ENCODE data around the gene APOO. TPM values are rescaled to one million over a fixed set of nuclear protein-coding genes. Genes with fewer than 3 reads are reported as not detected.
A peak's percentile ranks its signal among the peaks of the same experiment; 100 is the strongest.

Gene APOO
- total RNA-seq, 1 donor from 2014 or later = 35.4 TPM

DNA sequence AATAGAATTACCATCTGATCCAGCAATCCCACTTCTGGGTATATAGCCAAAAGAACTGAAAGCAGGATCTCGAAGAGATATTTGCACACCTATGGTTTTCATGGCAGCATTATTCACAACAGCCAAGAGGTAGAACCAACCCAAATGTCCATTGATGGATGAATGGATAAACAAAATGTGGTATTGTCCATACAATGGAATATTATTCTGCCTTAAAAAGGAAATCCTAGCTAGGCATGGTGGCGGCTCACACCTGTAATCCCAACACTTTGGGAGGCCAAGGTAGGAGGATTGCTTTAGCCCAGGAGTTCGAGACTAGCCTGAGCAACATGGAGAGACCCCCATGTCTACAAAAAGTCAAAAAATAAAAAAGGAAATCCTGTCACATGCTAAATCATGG lies 97.5 kb downstream of the APOO start:
- H3K27ac Mint-ChIP-seq (ENCODE audit: unreplicated experiment) = no peak overlapping the region
- DNase-seq (ENCODE audit: extremely low spot score, unreplicated experiment) = no peak
- H3K27me3 Mint-ChIP-seq (ENCODE audit: unreplicated experiment) = no peaks in the 10 kb centered on the region
- no peak overlapping the region for H3K4me3 Mint-ChIP-seq (ENCODE audit: unreplicated experiment)
- H3K36me3 Mint-ChIP-seq (ENCODE audit: unreplicated experiment) = no peaks in the 10 kb centered on the region
- peaks cover 15% of the 10 kb centered on the region for H3K4me1 Mint-ChIP-seq (ENCODE audit: unreplicated experiment)
- H3K9me3 Mint-ChIP-seq (ENCODE audit: unreplicated experiment) = no peaks in the 10 kb centered on the region
- TF ChIP-seq, protein P1, sequence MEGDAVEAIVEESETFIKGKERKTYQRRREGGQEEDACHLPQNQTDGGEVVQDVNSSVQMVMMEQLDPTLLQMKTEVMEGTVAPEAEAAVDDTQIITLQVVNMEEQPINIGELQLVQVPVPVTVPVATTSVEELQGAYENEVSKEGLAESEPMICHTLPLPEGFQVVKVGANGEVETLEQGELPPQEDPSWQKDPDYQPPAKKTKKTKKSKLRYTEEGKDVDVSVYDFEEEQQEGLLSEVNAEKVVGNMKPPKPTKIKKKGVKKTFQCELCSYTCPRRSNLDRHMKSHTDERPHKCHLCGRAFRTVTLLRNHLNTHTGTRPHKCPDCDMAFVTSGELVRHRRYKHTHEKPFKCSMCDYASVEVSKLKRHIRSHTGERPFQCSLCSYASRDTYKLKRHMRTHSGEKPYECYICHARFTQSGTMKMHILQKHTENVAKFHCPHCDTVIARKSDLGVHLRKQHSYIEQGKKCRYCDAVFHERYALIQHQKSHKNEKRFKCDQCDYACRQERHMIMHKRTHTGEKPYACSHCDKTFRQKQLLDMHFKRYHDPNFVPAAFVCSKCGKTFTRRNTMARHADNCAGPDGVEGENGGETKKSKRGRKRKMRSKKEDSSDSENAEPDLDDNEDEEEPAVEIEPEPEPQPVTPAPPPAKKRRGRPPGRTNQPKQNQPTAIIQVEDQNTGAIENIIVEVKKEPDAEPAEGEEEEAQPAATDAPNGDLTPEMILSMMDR (IDR thresholded peaks at IDR 0.05) = no peak

DNA sequence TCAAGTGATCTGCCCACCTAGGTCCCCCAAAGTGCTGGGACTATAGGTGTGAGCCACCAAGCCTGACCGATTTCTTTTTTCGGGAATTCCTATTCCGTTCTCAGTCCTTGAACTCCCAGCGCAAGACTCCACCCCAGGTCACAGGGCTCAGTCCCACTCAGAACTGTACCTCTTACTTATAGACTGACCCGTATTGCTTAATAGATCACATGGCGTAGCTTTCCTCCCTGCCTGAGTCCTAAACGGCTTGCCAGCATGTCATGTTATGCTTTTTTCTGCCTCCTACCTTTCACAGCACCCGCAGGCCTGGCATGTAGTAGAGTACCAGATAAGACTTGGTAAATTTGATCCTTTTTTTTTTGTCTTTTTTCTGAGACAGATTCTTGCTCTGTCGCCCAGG lies 102.3 kb downstream of the APOO start:
- H3K4me3 Mint-ChIP-seq (ENCODE audit: unreplicated experiment) = no peak overlapping the region

DNA sequence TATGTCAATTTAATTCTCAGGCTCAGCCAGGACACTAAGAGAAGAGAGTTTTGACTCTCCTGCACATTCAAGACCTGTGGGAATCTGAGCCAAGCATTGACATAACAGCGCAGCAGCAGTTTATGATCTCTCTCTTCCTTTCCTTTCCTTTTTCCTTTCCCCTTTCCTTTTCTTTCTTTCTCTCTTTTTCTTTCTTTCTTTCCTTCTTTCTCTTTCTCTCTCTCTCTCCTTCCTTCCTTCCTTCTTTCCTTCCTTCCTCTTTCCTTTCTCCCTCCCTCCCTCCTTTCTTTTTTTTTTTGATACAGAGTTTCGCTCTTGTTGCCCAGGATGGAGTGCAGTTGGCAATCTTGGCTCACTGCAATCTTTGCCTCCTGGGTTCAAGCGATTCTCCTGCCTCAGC lies 103.2 kb downstream of the APOO start:
- Mint-ChIP-seq H3K36me3 (ENCODE audit: unreplicated experiment) (no peaks in the 10 kb centered on the region), H3K9me3 (ENCODE audit: unreplicated experiment) (no peaks in the 10 kb centered on the region), H3K27ac (ENCODE audit: unreplicated experiment) (peak overlapping the region; percentile 77), H3K27me3 (ENCODE audit: unreplicated experiment) (no peaks in the 10 kb centered on the region), H3K4me3 (ENCODE audit: unreplicated experiment) (no peak overlapping the region), H3K4me1 (ENCODE audit: unreplicated experiment) (peaks cover 37% of the 10 kb centered on the region)
- no peak for DNase-seq (ENCODE audit: extremely low spot score, unreplicated experiment)
- TF ChIP-seq, protein P1 (IDR thresholded peaks at IDR 0.05) = no peak

More for the DNA sequence above, 102.3 kb downstream of the APOO start:
- peak overlapping the region; percentile 41 for H3K27ac Mint-ChIP-seq (ENCODE audit: unreplicated experiment)
- no peak for DNase-seq (ENCODE audit: extremely low spot score, unreplicated experiment)
- peaks cover 36% of the 10 kb centered on the region for H3K4me1 Mint-ChIP-seq (ENCODE audit: unreplicated experiment)
- H3K27me3 Mint-ChIP-seq (ENCODE audit: unreplicated experiment) = no peaks in the 10 kb centered on the region
- no peaks in the 10 kb centered on the region for H3K9me3 Mint-ChIP-seq (ENCODE audit: unreplicated experiment)
- no peaks in the 10 kb centered on the region for H3K36me3 Mint-ChIP-seq (ENCODE audit: unreplicated experiment)
- TF ChIP-seq, protein P1 (IDR thresholded peaks at IDR 0.05) = no peak

DNA sequence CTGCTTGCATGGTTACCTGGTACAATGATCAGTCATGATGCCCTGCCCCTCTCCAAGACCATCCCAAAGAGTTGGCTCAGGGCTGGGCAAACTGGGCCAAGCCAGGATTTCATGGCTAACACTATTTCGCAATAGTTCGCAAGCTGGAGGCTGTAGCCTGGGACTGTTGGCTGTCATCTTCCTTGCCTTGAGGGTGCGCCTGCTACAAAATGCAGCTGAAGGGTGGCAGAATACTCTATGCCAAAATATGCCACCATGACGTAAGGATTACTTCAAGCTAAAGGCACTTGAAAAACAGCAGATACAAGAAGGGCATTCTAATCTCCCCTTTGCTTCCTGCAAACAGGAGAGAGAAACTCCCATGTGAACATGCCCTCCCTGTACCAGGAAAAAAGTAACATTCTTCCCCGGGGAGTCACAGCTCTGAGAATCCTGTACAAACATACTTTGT lies 103.8 kb downstream of the APOO start:
- no peaks in the 10 kb centered on the region for H3K36me3 Mint-ChIP-seq (ENCODE audit: unreplicated experiment)
- peak overlapping the region; percentile 77 for H3K27ac Mint-ChIP-seq (ENCODE audit: unreplicated experiment)
- TF ChIP-seq, protein P1 (IDR thresholded peaks at IDR 0.05) = no peak
- H3K4me1 Mint-ChIP-seq (ENCODE audit: unreplicated experiment) = peaks cover 42% of the 10 kb centered on the region
- no peak for DNase-seq (ENCODE audit: extremely low spot score, unreplicated experiment)
- H3K4me3 Mint-ChIP-seq (ENCODE audit: unreplicated experiment) = no peak overlapping the region
- no peaks in the 10 kb centered on the region for H3K9me3 Mint-ChIP-seq (ENCODE audit: unreplicated experiment)
- H3K27me3 Mint-ChIP-seq (ENCODE audit: unreplicated experiment) = no peaks in the 10 kb centered on the region

DNA sequence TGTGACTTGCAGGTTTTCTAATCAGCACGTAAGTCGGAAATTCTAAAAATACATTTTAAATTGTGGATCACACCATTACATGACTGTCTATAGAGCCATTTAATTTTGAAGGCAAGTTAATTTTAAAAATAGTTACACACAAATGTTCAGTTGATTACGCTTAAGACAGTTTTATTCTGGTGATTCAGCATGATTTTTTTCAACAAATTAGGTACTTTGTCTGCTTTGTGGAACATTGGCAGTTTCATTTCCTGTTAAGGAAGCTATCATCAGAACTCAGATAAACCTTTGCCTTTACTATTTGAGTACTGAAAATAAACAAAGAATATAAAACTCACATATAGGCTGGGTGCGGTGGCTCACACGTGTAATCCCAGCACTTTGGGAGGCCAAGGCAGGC lies 105.3 kb downstream of the APOO start:
- DNase-seq (ENCODE audit: extremely low spot score, unreplicated experiment) = no peak
- H3K4me1 Mint-ChIP-seq (ENCODE audit: unreplicated experiment) = peaks cover 46% of the 10 kb centered on the region
- no peak overlapping the region for H3K4me3 Mint-ChIP-seq (ENCODE audit: unreplicated experiment)
- no peaks in the 10 kb centered on the region for H3K9me3 Mint-ChIP-seq (ENCODE audit: unreplicated experiment)
- H3K27me3 Mint-ChIP-seq (ENCODE audit: unreplicated experiment) = no peaks in the 10 kb centered on the region
- peak overlapping the region; percentile 23 for H3K27ac Mint-ChIP-seq (ENCODE audit: unreplicated experiment)
- H3K36me3 Mint-ChIP-seq (ENCODE audit: unreplicated experiment) = no peaks in the 10 kb centered on the region
- TF ChIP-seq, protein P1 (IDR thresholded peaks at IDR 0.05) = no peak
